B cell (primary cell): Measurements from ENCODE around the gene RIOK3. TPM values are rescaled to one million over a fixed set of nuclear protein-coding genes. Genes with fewer than 3 reads are reported as not detected.

Source experiments
- ATAC-seq: fragments of 200-7000 bp; cut with Tn5 transposase; one replicate; pipeline ENCODE4 v1.10.0; 2021; ENCODE audit warnings: low read depth, mild to moderate bottlenecking, moderate number of reproducible peaks, moderate library complexity
- CTCF ChIA-PET: fragments of 350-600 bp; sonication (Branson Sonifier 250); formaldehyde crosslinking; loops from one replicate; lab custom pipeline; 2021; ENCODE audit warnings: antibody characterized with exemption, inconsistent platforms; lab: Charles Lee
- POLR2A ChIA-PET: fragments of 350-600 bp; sonication (Branson Sonifier 250); formaldehyde crosslinking; loops from one replicate; lab custom pipeline; 2021; ENCODE audit warnings: antibody characterized with exemption; lab: Charles Lee
- DNase-seq: peaks from one replicate; pipeline ENCODE4 v3.0.0; 2013
- H2AFZ ChIP-seq: 2 replicates; pipeline ENCODE4 v1.6.1; 2012; ENCODE audit warnings: mild to moderate bottlenecking, low read depth, low read length; ENCODE audit not compliant: insufficient read depth, poor library complexity, severe bottlenecking
- H3K27ac ChIP-seq, 2 donors: 1 replicate in 1 of 2; 2 replicates in 1 of 2; pipeline ENCODE4 v1.5.1; 2012 to 2013; ENCODE audit warnings: low read length in 2 of 2, mild to moderate bottlenecking in 2 of 2, moderate library complexity in 1 of 2
- H3K27me3 ChIP-seq, 4 experiments: fragments of 200-600 bp in 1 of 4; sonication (generic) in 1 of 4; replicated peaks in 1 of 4; 1 replicate in 2 of 4; 2 replicates in 2 of 4; pipeline versions ENCODE4 v1.6.1 to v1.7.0; 2013 to 2016; ENCODE audit warnings: low read length in 3 of 4, mild to moderate bottlenecking in 2 of 4, mixed read lengths in 1 of 4, moderate library complexity in 1 of 4; ENCODE audit not compliant: insufficient read depth in 4 of 4, control insufficient read depth in 3 of 4; ENCODE audit errors: control extremely low read depth in 1 of 4
- H3K36me3 ChIP-seq, 2 experiments: replicated peaks in 1 of 2; 1 replicate in 1 of 2; 2 replicates in 1 of 2; pipeline versions ENCODE4 v1.6.1 to v1.7.1; 2013; ENCODE audit warnings: low read length in 1 of 2; ENCODE audit not compliant: insufficient read depth in 2 of 2, control insufficient read depth in 1 of 2; ENCODE audit errors: control extremely low read depth in 1 of 2, extremely low read depth in 1 of 2
- H3K4me1 ChIP-seq, 2 donors: fragments of 200-600 bp in 1 of 2; sonication (generic) in 1 of 2; 1 replicate in 1 of 2; 2 replicates in 1 of 2; pipeline versions ENCODE4 v1.5.1 to v1.6.1; 2013 to 2017; ENCODE audit warnings: low read length in 2 of 2; ENCODE audit not compliant: control insufficient read depth in 2 of 2, insufficient read depth in 2 of 2
- H3K4me2 ChIP-seq: replicated peaks from 2 replicates; pipeline ENCODE3; 2012; ENCODE audit warnings: mild to moderate bottlenecking, low read depth, low read length; ENCODE audit not compliant: poor library complexity, severe bottlenecking
- H3K4me3 ChIP-seq, 5 experiments: fragments of 200-600 bp in 1 of 5; sonication (generic) in 1 of 5; 1 replicate in 3 of 5; 2 replicates in 2 of 5; pipeline versions ENCODE4 v1.5.1 to v1.7.0; 2011 to 2016; ENCODE audit warnings: low read length in 4 of 5, mild to moderate bottlenecking in 4 of 5, low read depth in 2 of 5, control low read depth in 1 of 5, moderate library complexity in 1 of 5; ENCODE audit not compliant: insufficient read depth in 1 of 5; ENCODE audit errors: control extremely low read depth in 1 of 5, extremely low read depth in 1 of 5
- H3K79me2 ChIP-seq: fragments of 200-600 bp; sonication (generic); one replicate; pipeline ENCODE4 v1.6.0; 2016; ENCODE audit warnings: low read length; ENCODE audit not compliant: control insufficient read depth, insufficient read depth
- H3K9ac ChIP-seq: fragments of 200-600 bp; sonication (generic); 2 replicates; pipeline ENCODE4 v1.6.1; 2017; ENCODE audit warnings: mild to moderate bottlenecking, low read length, moderate library complexity
- H3K9me3 ChIP-seq, 3 donors: one replicate each; pipeline versions ENCODE4 v1.6.1 to v1.7.1; 2013; ENCODE audit warnings: low read length in 2 of 3; ENCODE audit not compliant: control insufficient read depth in 2 of 3, insufficient read depth in 1 of 3; ENCODE audit errors: control extremely low read depth in 1 of 3
- H4K20me1 ChIP-seq: 2 replicates; pipeline ENCODE4 v1.6.0; 2012; ENCODE audit warnings: mild to moderate bottlenecking, low read length; ENCODE audit not compliant: insufficient read depth, control insufficient read depth, poor library complexity, severe bottlenecking
- H3K27ac Mint-ChIP-seq: one replicate; pipeline ENCODE4 v1.8.0; 2021; ENCODE audit warnings: mixed read lengths
- H3K27me3 Mint-ChIP-seq: one replicate; pipeline ENCODE4 v1.8.0; 2021; ENCODE audit warnings: mixed read lengths
- H3K4me1 Mint-ChIP-seq: one replicate; pipeline ENCODE4 v1.8.0; 2021; ENCODE audit warnings: mixed read lengths
- H3K4me3 Mint-ChIP-seq: one replicate; pipeline ENCODE4 v1.8.0; 2021; ENCODE audit warnings: mixed read lengths
- H3K9me3 Mint-ChIP-seq: one replicate; pipeline ENCODE4 v1.8.0; 2022; ENCODE audit warnings: mixed read lengths; ENCODE audit not compliant: insufficient read depth
- CTCF ChIP-seq: fragments of 200-600 bp; IDR thresholded peaks from one replicate; pipeline ENCODE4 v1.8.0; 2022; ENCODE audit warnings: antibody characterized with exemption, mild to moderate bottlenecking
- EZH2 ChIP-seq: IDR thresholded peaks from 2 replicates; pipeline ENCODE4 v1.6.1; 2012; ENCODE audit warnings: borderline replicate concordance, low read depth, mild to moderate bottlenecking, moderate library complexity, low read length; ENCODE audit not compliant: insufficient read depth, poor library complexity, severe bottlenecking
- WGBS: methylation state at CpG from one replicate; pipeline ENCODE4 v1.1.5; 2013; ENCODE audit warnings: missing lambda C conversion rate; ENCODE audit not compliant: insufficient coverage; 5-methylcytosine and 5-hydroxymethylcytosine counted together
- intact Hi-C: fragments of 100-400 bp; cut with micrococcal nuclease; formaldehyde crosslinking; loops from one replicate; pipeline ENCODE4 v1.10.0; 2022
- polyA plus RNA-seq: library from polyadenylated mRNA; depleted of rRNA; stranded (reverse); fragments of >200 nt; gene quantifications from 2 replicates; pipeline ENCODE4 v1.2.3, GENCODE V29; 2012
- total RNA-seq, 2 donors: library from RNA; stranded (reverse); fragments of 120-200 nt in 1 of 2; gene quantifications; 1 replicate in 1 of 2; 2 replicates in 1 of 2; pipeline versions ENCODE4 v1.2.3 to v1.2.4, GENCODE V29; 2013 to 2022

RIOK3 gene
- total and polyA plus RNA-seq, 2 donors (not counting 1 experiment from before 2014, with no cell fraction given) = 42.5 to 83.4 TPM

GRCh38 chr18:23448291-23448690, 4.8 kb upstream of the RIOK3 start:
- ChIA-PET POLR2A (no interaction called here), CTCF (no interaction called here)
- Histone ChIP-seq H4K20me1 (no peaks in the 10 kb centered on the region), H3K9ac (no peak overlapping the region), H3K79me2 (peaks cover 8% of the 10 kb centered on the region), H2AFZ (no peak overlapping the region), H3K9me3 (peaks cover 0 to 3% (median 3%) of the 10 kb centered on the region in 3 donors), H3K4me2 (no peak overlapping the region), H3K4me3 (no peak overlapping the region), H3K27me3 (no peaks in the 10 kb centered on the region), H3K4me1 (peaks cover 8 to 14% of the 10 kb centered on the region in 2 donors), H3K36me3 (no peaks in the 10 kb centered on the region), H3K27ac (no peak overlapping the region)
- intact Hi-C loops = no loop called here
- H3K4me1 Mint-ChIP-seq = peaks cover 27% of the 10 kb centered on the region
- no peak for TF ChIP-seq EZH2
- no peak for TF ChIP-seq CTCF
- H3K9me3 Mint-ChIP-seq = no peaks in the 10 kb centered on the region
- H3K27me3 Mint-ChIP-seq = no peaks in the 10 kb centered on the region
- ATAC-seq (no peak), DNase-seq (no peak)
- no CpG with 5 or more reads among the region's 1 CpG for WGBS
- H3K4me3 Mint-ChIP-seq = no peak overlapping the region
- no peak overlapping the region for H3K27ac Mint-ChIP-seq

- Histone ChIP-seq H3K9ac (no peak overlapping the region), H3K4me3 (no peak overlapping the region), H3K27ac (no peak overlapping the region), H3K4me1 (peaks cover 20 to 24% of the 10 kb centered on the region in 2 donors), H3K27me3 (no peaks in the 10 kb centered on the region), H2AFZ (no peak overlapping the region), H3K36me3 (no peaks in the 10 kb centered on the region), H3K4me2 (peak overlapping the region; percentile 19), H3K79me2 (peaks cover 25% of the 10 kb centered on the region), H3K9me3 (peaks cover 0 to 3% (median 3%) of the 10 kb centered on the region in 3 donors), H4K20me1 (peaks cover 5% of the 10 kb centered on the region)
- DNase-seq (no peak), ATAC-seq (no peak)
- Mint-ChIP-seq H3K4me3 (no peak overlapping the region), H3K9me3 (no peaks in the 10 kb centered on the region), H3K27me3 (no peaks in the 10 kb centered on the region), H3K27ac (no peak overlapping the region), H3K4me1 (peaks cover 42% of the 10 kb centered on the region)
- CTCF ChIA-PET = interaction anchor here (1.4 kb wide), 1 partner anchor 48 kb away, joined by 4 read pairs; no protein-coding TSS in a partner anchor
- intact Hi-C loops = no loop called here
- TF ChIP-seq CTCF (no peak), EZH2 (no peak)
- WGBS = 49% methylated on average over 2 of the region's 4 CpGs
- POLR2A ChIA-PET = no interaction called here
These were observed 3.1 kb upstream of the RIOK3 start for GRCh38 chr18:23450022-23450421.
